ENCODE results near the gene NXN.
"Not testable (repeated sequence)": the region's sequence is repeated elsewhere in the genome, so short reads cannot be mapped to it uniquely, and the experiment has no call there.

NXN gene

DNA sequence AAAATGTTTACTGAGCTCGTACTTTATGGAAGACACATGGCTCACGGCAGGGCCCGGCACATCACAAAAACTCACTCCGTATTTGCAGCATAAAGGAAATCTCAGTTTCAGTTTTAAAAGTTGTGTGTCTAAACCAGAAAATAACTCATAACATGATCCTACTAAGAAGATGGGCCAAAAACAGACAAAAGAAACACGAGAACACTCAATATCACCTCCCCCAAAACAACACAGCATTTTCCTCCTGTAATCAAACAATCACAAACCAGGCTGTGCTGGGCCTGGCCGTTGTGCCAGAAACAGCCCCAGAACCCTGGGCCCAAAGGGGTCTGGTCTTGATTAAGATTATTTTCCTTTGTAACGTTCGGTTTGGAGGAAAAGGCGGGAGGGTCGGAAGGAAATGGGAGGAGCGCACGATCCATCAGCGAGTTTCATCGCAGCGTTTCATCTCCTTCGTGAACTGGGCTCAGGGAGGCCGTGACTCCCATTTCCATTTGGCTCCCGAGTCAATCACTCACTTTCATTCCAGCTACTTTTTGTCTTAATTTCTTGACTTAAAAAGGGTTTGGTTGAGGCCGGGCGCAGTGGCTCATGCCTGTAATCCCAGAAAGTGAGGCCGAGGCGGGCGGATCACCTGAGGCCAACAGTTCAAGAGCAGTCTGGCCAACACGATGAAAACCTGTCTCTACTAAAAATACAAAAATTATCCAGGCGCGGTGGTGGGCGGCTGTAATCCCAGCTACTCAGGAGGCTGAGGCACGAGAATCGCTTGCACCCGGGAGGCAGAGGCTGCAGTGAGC, 61.4 kb downstream of the NXN start:
- DNase-seq (ENCODE audit: low read depth) = no peak

DNA sequence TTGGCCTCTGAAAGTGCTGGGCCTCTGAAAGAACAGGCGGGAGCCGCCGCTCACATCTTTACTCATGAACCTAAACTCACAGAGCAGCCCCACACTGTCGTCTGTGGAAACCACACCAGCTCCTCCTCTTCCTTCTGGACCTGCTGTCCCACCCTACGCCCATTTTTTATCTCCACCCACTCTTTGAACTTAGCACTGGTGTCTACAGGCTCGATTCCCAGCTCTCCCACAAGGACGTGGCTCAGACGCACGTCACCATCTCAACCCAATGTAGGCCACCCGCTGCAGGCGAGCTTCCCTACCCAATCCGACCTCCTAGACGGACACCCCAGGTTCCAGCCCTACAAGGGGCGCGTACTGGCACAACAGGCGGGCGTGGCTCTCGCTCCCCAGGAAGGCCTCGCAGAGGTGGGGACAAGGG, 62.2 kb downstream of the NXN start:
- no peak for DNase-seq (ENCODE audit: low read depth)

DNA sequence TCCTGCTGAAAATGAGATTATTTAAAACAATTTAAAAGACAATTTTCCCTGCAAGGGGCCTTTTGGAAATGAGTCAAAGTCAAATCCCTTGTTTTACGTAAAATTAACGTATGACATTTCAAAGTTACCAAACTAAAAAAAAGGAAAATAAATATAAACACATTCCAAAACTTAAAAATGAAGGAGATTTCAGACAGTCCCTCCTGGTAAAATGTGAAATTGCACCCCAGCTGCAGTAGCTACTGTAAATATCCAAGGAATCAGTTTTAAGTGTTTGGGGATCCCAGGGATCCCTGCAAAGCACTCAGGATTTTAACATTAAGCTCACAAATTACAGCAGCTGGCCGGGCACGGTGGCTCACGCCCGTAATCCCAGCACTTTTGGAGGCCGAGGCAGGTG, 63.3 kb downstream of the NXN start:
- no peak for DNase-seq (ENCODE audit: low read depth)

DNA sequence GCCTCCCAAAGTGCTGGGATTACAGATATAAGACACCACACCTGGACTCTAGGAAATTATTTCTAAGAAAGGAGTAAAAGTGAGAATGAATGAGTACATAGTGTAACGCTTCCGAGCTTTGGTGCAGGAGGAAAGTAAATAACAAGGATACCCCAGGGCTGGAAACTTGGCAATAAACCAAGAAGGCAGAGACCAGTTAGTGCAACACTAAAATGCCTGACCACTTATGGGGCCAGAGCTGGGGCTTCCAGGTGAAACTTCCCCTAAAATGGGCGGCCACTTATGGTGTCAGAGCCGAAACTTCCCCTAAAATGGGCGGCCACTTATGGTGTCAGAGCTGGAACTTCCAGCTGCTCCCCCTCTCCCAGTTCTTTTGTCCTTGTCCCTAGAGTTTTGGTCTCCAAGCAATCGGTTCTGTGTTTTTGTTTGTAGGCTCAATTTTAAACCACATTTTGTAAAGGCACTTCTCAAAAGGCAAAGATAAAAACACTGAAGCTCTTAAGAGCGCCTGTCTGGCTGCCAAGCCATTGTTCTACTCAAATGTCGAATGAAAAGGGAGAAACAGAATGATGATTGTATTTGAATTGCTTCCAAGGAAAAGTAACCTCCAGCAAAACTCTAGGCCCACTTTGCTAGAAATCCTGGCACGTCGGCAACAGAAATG, 63.9 kb downstream of the NXN start:
- DNase-seq (ENCODE audit: low read depth) = no peak

DNA sequence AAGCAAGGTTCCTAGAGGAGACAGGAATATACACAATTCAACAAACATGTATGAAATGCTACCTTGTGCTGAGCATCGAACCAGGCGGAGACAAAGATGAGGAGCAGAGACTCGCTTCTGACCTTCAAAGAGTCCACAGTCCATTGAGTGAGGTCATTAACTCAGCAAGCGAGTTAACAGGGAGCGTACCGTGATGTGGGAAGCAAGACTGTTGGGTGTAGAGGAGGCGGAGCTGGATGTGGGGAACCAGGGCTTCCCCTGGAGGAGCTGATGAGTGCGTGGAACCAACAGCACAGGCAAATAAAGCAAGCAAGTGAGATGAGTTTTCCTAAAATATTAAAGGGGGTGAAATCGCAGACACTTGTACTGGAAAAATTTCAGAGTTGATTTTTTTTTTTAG, 65.0 kb downstream of the NXN start:
- DNase-seq (ENCODE audit: low read depth) = no peak

DNA sequence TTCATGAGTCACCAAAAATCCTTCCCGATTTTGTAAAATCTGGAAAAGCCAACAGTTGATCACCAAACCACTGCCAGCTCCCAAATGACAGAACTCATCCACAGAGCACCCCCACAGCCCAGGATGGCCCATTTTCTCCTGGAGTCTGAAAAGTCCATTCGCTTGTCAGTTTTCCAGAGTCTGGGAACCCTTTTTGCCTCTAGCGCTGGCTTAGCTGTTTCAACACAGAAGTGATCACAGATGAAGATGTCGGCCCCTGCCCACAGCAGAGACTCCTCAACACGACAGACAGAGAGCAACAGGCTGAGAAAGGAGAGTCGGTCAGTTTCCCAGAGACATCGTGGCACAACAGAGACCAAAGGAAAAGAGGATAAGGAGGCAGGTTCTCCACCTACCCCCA, 66.4 kb downstream of the NXN start:
- no peak for DNase-seq (ENCODE audit: low read depth)

- DNase-seq (ENCODE audit: low read depth) = no peak
These were observed 69.8 kb downstream of the NXN start for GRCh38 chr17:909642-910323.

DNA sequence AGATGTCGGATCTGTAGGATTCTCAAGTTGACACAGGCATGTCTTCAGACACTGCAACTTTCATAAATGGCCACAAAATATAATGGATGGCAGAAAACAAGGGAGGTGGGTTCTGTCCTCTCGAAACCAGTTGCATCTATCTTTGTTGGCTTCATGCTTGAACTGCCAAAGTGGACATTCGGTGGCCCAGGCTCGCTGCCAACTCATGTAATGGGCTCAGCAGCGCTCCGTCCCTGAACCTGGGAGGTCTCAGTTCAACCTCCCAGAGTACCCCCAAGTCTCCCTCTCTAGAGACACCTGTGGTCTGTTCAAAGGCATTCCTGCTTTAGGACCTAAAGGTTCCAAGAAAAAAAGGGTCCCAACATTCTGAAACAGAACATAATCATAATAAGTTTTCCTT, 71.9 kb downstream of the NXN start:
- no peak for DNase-seq (ENCODE audit: low read depth)

GRCh38 chr17:905708-906107, 73.9 kb downstream of the NXN start:
- not testable (repeated sequence) for DNase-seq (ENCODE audit: low read depth)

DNA sequence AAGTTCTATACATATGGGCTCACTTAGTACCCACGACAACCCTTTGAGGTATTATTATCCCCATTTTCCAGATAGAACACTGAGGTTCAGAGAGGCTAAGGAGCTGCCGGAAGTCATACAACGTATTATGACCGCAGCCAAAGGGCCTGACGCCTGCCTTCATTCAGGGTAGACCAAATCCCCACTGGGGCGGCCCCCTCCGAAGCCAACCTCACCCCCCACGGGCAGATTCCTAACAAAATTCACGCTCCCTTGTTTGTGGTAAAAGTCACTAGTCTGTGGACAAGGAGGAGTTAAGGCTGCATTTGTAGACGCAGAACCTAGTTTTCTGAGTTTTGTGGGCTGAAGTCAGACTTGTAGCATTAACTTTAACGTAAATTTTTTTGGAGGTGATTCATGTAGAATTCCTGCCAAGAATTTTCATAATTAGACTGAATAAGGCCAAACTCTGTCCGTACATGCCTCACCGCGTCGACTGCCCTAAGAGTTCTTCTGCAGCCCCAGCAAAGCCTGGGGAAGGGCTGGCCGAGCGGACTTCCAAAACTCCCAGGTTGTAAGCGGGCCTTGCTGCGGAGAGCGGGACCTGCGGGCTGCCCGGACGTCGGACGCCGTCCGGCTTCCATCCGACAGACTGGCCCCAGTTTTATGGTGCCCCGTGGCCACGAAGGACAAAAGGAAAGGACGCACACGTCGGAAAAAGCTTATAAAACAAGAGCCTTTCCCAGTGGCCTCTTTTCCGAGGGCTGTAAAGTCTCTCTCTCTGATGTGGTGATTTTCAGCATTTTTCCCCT, 75.7 kb downstream of the NXN start:
- DNase-seq (ENCODE audit: low read depth) = peak; percentile 30

- no peak for DNase-seq (ENCODE audit: low read depth)
These were observed 77.1 kb downstream of the NXN start for GRCh38 chr17:902463-902862.

GRCh38 chr17:901964-902363, 77.6 kb downstream of the NXN start:
- DNase-seq (ENCODE audit: low read depth) = no peak

- DNase-seq (ENCODE audit: low read depth) = no peak
These were observed 78.2 kb downstream of the NXN start for GRCh38 chr17:901191-901950.

GRCh38 chr17:900336-900934, 79.1 kb downstream of the NXN start:
- no peak for DNase-seq (ENCODE audit: low read depth)

DNA sequence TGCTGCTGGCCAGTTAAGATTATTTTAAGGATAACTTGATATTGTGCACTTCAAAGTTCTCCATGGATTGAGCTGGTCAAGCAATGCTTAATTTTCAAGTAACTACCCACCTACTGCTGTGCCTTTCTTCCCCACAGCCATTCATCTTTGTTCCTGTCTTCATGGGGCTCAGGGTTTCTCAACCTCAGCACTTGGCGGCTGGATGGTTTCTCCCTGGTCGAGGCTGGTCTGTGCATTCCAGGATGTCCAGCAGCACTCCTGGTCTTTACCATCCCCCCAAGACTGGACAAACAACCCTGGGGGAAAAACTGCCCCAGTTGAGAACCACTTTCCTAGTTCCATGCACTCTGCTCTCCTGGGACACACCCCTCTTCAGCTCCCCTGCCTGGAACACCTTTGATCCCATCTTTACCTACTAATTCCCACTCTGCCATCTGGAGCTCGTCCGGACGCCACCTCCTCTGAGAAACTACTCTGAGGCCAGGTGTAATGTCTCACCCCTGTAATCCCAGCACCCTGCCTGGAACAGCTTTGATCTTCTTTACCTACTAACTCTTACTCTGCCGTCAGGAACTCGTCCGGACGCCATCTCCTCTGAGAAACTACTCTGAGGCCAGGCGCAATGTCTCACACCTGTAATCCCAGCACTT, 81.5 kb downstream of the NXN start:
- DNase-seq (ENCODE audit: low read depth) = no peak

GRCh38 chr17:896953-897661, 82.5 kb downstream of the NXN start:
- DNase-seq (ENCODE audit: low read depth) = no peak

GRCh38 chr17:896454-896853, 83.1 kb downstream of the NXN start:
- DNase-seq (ENCODE audit: low read depth) = no peak

- no peak for DNase-seq (ENCODE audit: low read depth)
These were observed 86.6 kb downstream of the NXN start for GRCh38 chr17:892958-893357.

DNA sequence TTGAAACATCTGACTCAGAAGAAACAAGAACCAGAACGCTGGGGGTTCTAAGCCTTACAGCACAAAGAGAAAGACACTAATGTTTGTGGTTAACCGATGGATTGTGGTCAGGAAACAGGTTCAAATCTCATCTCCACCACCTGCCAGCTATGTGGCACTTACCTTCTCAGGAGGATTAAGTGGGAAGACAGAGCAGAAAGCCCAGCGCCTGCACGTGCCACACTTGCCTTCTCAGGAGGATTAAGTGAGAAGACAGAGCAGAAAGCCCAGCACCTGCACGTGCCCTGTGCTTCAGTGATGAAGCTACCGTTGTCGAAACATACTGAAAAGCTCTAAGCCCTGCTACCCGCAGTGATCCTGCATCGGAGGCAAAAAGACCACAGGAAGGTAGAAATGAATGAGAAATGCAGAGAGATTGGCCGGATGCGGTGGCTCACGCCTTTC, 90.6 kb downstream of the NXN start:
- DNase-seq (ENCODE audit: low read depth) = no peak
